ENCODE data around the gene LMCD1. TPM values are rescaled to one million over a fixed set of nuclear protein-coding genes. Genes with fewer than 3 reads are reported as not detected.
A peak's percentile ranks its signal among the peaks of the same experiment; 100 is the strongest.

LMCD1 gene
- total and polyA plus RNA-seq, 4 donors, result 192 to 1,289 (median 381) TPM

GRCh38 chr3:8559351-8559750 lies 57.7 kb downstream of the LMCD1 start:
- H3K27ac ChIP-seq (ENCODE audit: low read depth in 1 of 2, low read length in 2 of 2), result peak overlapping the region; percentile 6 to 95
- no peak for ATAC-seq (ENCODE audit: low FRiP score)

GRCh38 chr3:8560366-8561007 lies 58.9 kb downstream of the LMCD1 start:
- intact Hi-C loops (cut with DNase I), result no loop called here
- Histone ChIP-seq H3K27ac (ENCODE audit: low read depth in 1 of 2, low read length in 2 of 2) (peak overlapping the region; percentile 79 to 95), H3K36me3 (ENCODE audit: control insufficient read depth in 1 of 2, insufficient read depth in 2 of 2, low read length in 1 of 2) (peaks cover 9 to 14% of the 10 kb centered on the region in 2 donors), H3K4me3 (ENCODE audit: low read length in 2 of 2) (no peak overlapping the region), H3K27me3 (ENCODE audit: control insufficient read depth in 1 of 2, insufficient read depth in 2 of 2, low read length in 1 of 2) (no peaks in the 10 kb centered on the region), H3K9me3 (ENCODE audit: control insufficient read depth, low read length) (no peaks in the 10 kb centered on the region), H3K4me1 (ENCODE audit: control insufficient read depth in 1 of 2, insufficient read depth in 2 of 2, low read length in 2 of 2) (peaks cover 7% of the 10 kb centered on the region in 2 donors)
- 30 to 32% methylated on average over 5 of the region's 5 CpGs for WGBS, 2 donors
- peak; percentile 36 to 67 for DNase-seq
- ATAC-seq (ENCODE audit: low FRiP score), result no peak

More at GRCh38 chr3:8559351-8559750, 57.7 kb downstream of the LMCD1 start:
- Histone ChIP-seq H3K27me3 (ENCODE audit: control insufficient read depth in 1 of 2, insufficient read depth in 2 of 2, low read length in 1 of 2) (no peaks in the 10 kb centered on the region), H3K4me1 (ENCODE audit: control insufficient read depth in 1 of 2, insufficient read depth in 2 of 2, low read length in 2 of 2) (peaks cover 7% of the 10 kb centered on the region in 2 donors), H3K9me3 (ENCODE audit: control insufficient read depth, low read length) (no peaks in the 10 kb centered on the region), H3K36me3 (ENCODE audit: control insufficient read depth in 1 of 2, insufficient read depth in 2 of 2, low read length in 1 of 2) (peaks cover 7 to 11% of the 10 kb centered on the region in 2 donors), H3K4me3 (ENCODE audit: low read length in 2 of 2) (no peak overlapping the region)
- peak in 1 of 2 donors; percentile 65 for DNase-seq
- WGBS, 2 donors, result 93 to 94% methylated on average over 6 of the region's 6 CpGs
- intact Hi-C loops (cut with DNase I), result no loop called here

- Histone ChIP-seq H3K27me3 (ENCODE audit: control insufficient read depth in 1 of 2, insufficient read depth in 2 of 2, low read length in 1 of 2) (no peaks in the 10 kb centered on the region), H3K36me3 (ENCODE audit: control insufficient read depth in 1 of 2, insufficient read depth in 2 of 2, low read length in 1 of 2) (peaks cover 9 to 19% of the 10 kb centered on the region in 2 donors), H3K27ac (ENCODE audit: low read depth in 1 of 2, low read length in 2 of 2) (peak overlapping the region; percentile 32 to 81), H3K9me3 (ENCODE audit: control insufficient read depth, low read length) (no peaks in the 10 kb centered on the region), H3K4me1 (ENCODE audit: control insufficient read depth in 1 of 2, insufficient read depth in 2 of 2, low read length in 2 of 2) (peaks cover 7% of the 10 kb centered on the region in 2 donors), H3K4me3 (ENCODE audit: low read length in 2 of 2) (no peak overlapping the region)
- intact Hi-C loops (cut with DNase I), result no loop called here
- WGBS, 2 donors, result 10 to 13% methylated on average over 4 of the region's 4 CpGs
- ATAC-seq (ENCODE audit: low FRiP score) (peak; percentile 46), DNase-seq (peak in 1 of 2 donors; percentile 62)
These were observed 59.7 kb downstream of the LMCD1 start for GRCh38 chr3:8561370-8561769.

GRCh38 chr3:8562081-8562595 lies 60.5 kb downstream of the LMCD1 start:
- ATAC-seq (ENCODE audit: low FRiP score), result no peak
- H3K4me1 ChIP-seq (ENCODE audit: control insufficient read depth in 1 of 2, insufficient read depth in 2 of 2, low read length in 2 of 2), result peaks cover 7% of the 10 kb centered on the region in 2 donors
- H3K36me3 ChIP-seq (ENCODE audit: control insufficient read depth in 1 of 2, insufficient read depth in 2 of 2, low read length in 1 of 2), result peaks cover 12 to 19% of the 10 kb centered on the region in 2 donors
- H3K4me3 ChIP-seq (ENCODE audit: low read length in 2 of 2), result no peak overlapping the region
- intact Hi-C loops (cut with DNase I), result no loop called here
- DNase-seq, result peak in 1 of 2 donors; percentile 65
- 29 to 33% methylated on average over 3 of the region's 3 CpGs for WGBS, 2 donors
- H3K9me3 ChIP-seq (ENCODE audit: control insufficient read depth, low read length), result no peaks in the 10 kb centered on the region
- H3K27ac ChIP-seq (ENCODE audit: low read depth in 1 of 2, low read length in 2 of 2), result peak overlapping the region; percentile 20 to 72
- no peaks in the 10 kb centered on the region for H3K27me3 ChIP-seq (ENCODE audit: control insufficient read depth in 1 of 2, insufficient read depth in 2 of 2, low read length in 1 of 2)

GRCh38 chr3:8563146-8563545 lies 61.5 kb downstream of the LMCD1 start:
- H3K4me1 ChIP-seq (ENCODE audit: control insufficient read depth in 1 of 2, insufficient read depth in 2 of 2, low read length in 2 of 2), result peaks cover 3 to 4% of the 10 kb centered on the region in 2 donors
- no peaks in the 10 kb centered on the region for H3K9me3 ChIP-seq (ENCODE audit: control insufficient read depth, low read length)
- peak overlapping the region; percentile 5 to 37 for H3K27ac ChIP-seq (ENCODE audit: low read depth in 1 of 2, low read length in 2 of 2)
- H3K27me3 ChIP-seq (ENCODE audit: control insufficient read depth in 1 of 2, insufficient read depth in 2 of 2, low read length in 1 of 2), result no peaks in the 10 kb centered on the region
- 81% methylated on average over 4 of the region's 4 CpGs for WGBS, 2 donors
- DNase-seq (no peak), ATAC-seq (ENCODE audit: low FRiP score) (no peak)
- peaks cover 12 to 18% of the 10 kb centered on the region in 2 donors for H3K36me3 ChIP-seq (ENCODE audit: control insufficient read depth in 1 of 2, insufficient read depth in 2 of 2, low read length in 1 of 2)
- H3K4me3 ChIP-seq (ENCODE audit: low read length in 2 of 2), result no peak overlapping the region
- intact Hi-C loops (cut with DNase I), result no loop called here

- Histone ChIP-seq H3K9me3 (ENCODE audit: control insufficient read depth, low read length) (no peaks in the 10 kb centered on the region), H3K4me3 (ENCODE audit: low read length in 2 of 2) (no peak overlapping the region), H3K4me1 (ENCODE audit: control insufficient read depth in 1 of 2, insufficient read depth in 2 of 2, low read length in 2 of 2) (peaks cover 3 to 4% of the 10 kb centered on the region in 2 donors), H3K36me3 (ENCODE audit: control insufficient read depth in 1 of 2, insufficient read depth in 2 of 2, low read length in 1 of 2) (peaks cover 12 to 18% of the 10 kb centered on the region in 2 donors), H3K27me3 (ENCODE audit: control insufficient read depth in 1 of 2, insufficient read depth in 2 of 2, low read length in 1 of 2) (no peaks in the 10 kb centered on the region), H3K27ac (ENCODE audit: low read depth in 1 of 2, low read length in 2 of 2) (peak overlapping the region in 1 of 2 donors; percentile 2)
- WGBS, 2 donors, result 94 to 96% methylated on average over 4 of the region's 4 CpGs
- ATAC-seq (ENCODE audit: low FRiP score) (no peak), DNase-seq (no peak)
- intact Hi-C loops (cut with DNase I), result no loop called here
These were observed 62.0 kb downstream of the LMCD1 start for GRCh38 chr3:8563597-8563996.

- H3K27me3 ChIP-seq (ENCODE audit: control insufficient read depth in 1 of 2, insufficient read depth in 2 of 2, low read length in 1 of 2), result no peaks in the 10 kb centered on the region
These were observed 63.8 kb downstream of the LMCD1 start for GRCh38 chr3:8565376-8565775.

GRCh38 chr3:8567784-8568575 lies 66.4 kb downstream of the LMCD1 start:
- intact Hi-C loops (cut with DNase I), result no loop called here
- H3K9me3 ChIP-seq (ENCODE audit: control insufficient read depth, low read length), result no peaks in the 10 kb centered on the region
- H3K4me3 ChIP-seq (ENCODE audit: low read length in 2 of 2), result no peak overlapping the region
- H3K4me1 ChIP-seq (ENCODE audit: control insufficient read depth in 1 of 2, insufficient read depth in 2 of 2, low read length in 2 of 2), result no peaks in the 10 kb centered on the region
- WGBS, 2 donors, result 57 to 64% methylated on average over 7 of the region's 7 CpGs
- peak; percentile 47 for ATAC-seq (ENCODE audit: low FRiP score)
- no peaks in the 10 kb centered on the region for H3K27me3 ChIP-seq (ENCODE audit: control insufficient read depth in 1 of 2, insufficient read depth in 2 of 2, low read length in 1 of 2)
- H3K36me3 ChIP-seq (ENCODE audit: control insufficient read depth in 1 of 2, insufficient read depth in 2 of 2, low read length in 1 of 2), result peaks cover 15 to 31% of the 10 kb centered on the region in 2 donors
- H3K27ac ChIP-seq (ENCODE audit: low read depth in 1 of 2, low read length in 2 of 2), result peak overlapping the region in 1 of 2 donors; percentile 74
- DNase-seq, result no peak

More at GRCh38 chr3:8565376-8565775, 63.8 kb downstream of the LMCD1 start:
- intact Hi-C loops (cut with DNase I), result no loop called here
- ATAC-seq (ENCODE audit: low FRiP score) (no peak), DNase-seq (no peak)
- no peak overlapping the region for H3K27ac ChIP-seq (ENCODE audit: low read depth in 1 of 2, low read length in 2 of 2)
- 95 to 97% methylated on average over 15 of the region's 15 CpGs for WGBS, 2 donors
- H3K9me3 ChIP-seq (ENCODE audit: control insufficient read depth, low read length), result no peaks in the 10 kb centered on the region
- H3K4me3 ChIP-seq (ENCODE audit: low read length in 2 of 2), result no peak overlapping the region
- H3K36me3 ChIP-seq (ENCODE audit: control insufficient read depth in 1 of 2, insufficient read depth in 2 of 2, low read length in 1 of 2), result peaks cover 16 to 30% of the 10 kb centered on the region in 2 donors
- peaks cover 3 to 4% of the 10 kb centered on the region in 2 donors for H3K4me1 ChIP-seq (ENCODE audit: control insufficient read depth in 1 of 2, insufficient read depth in 2 of 2, low read length in 2 of 2)
